B cell (primary cell): ENCODE results near the gene PRKAG2. TPM values are rescaled to one million over a fixed set of nuclear protein-coding genes. Genes with fewer than 3 reads are reported as not detected.
A peak's percentile ranks its signal among the peaks of the same experiment; 100 is the strongest.

Experiments
- ATAC-seq: fragments of 200-7000 bp; cut with Tn5 transposase; one replicate; pipeline ENCODE4 v1.10.0; 2021; ENCODE audit warnings: low read depth, mild to moderate bottlenecking, moderate number of reproducible peaks, moderate library complexity
- CTCF ChIA-PET: fragments of 350-600 bp; sonication (Branson Sonifier 250); formaldehyde crosslinking; loops from one replicate; lab custom pipeline; 2021; ENCODE audit warnings: antibody characterized with exemption, inconsistent platforms; lab: Charles Lee
- POLR2A ChIA-PET: fragments of 350-600 bp; sonication (Branson Sonifier 250); formaldehyde crosslinking; loops from one replicate; lab custom pipeline; 2021; ENCODE audit warnings: antibody characterized with exemption; lab: Charles Lee
- DNase-seq: peaks from one replicate; pipeline ENCODE4 v3.0.0; 2013
- H2AFZ ChIP-seq: 2 replicates; pipeline ENCODE4 v1.6.1; 2012; ENCODE audit warnings: mild to moderate bottlenecking, low read depth, low read length; ENCODE audit not compliant: insufficient read depth, poor library complexity, severe bottlenecking
- H3K27ac ChIP-seq, 2 donors: 1 replicate in 1 of 2; 2 replicates in 1 of 2; pipeline ENCODE4 v1.5.1; 2012 to 2013; ENCODE audit warnings: low read length in 2 of 2, mild to moderate bottlenecking in 2 of 2, moderate library complexity in 1 of 2
- H3K27me3 ChIP-seq, 4 experiments: fragments of 200-600 bp in 1 of 4; sonication (generic) in 1 of 4; replicated peaks in 1 of 4; 1 replicate in 2 of 4; 2 replicates in 2 of 4; pipeline versions ENCODE4 v1.6.1 to v1.7.0; 2013 to 2016; ENCODE audit warnings: low read length in 3 of 4, mild to moderate bottlenecking in 2 of 4, mixed read lengths in 1 of 4, moderate library complexity in 1 of 4; ENCODE audit not compliant: insufficient read depth in 4 of 4, control insufficient read depth in 3 of 4; ENCODE audit errors: control extremely low read depth in 1 of 4
- H3K36me3 ChIP-seq, 2 experiments: replicated peaks in 1 of 2; 1 replicate in 1 of 2; 2 replicates in 1 of 2; pipeline versions ENCODE4 v1.6.1 to v1.7.1; 2013; ENCODE audit warnings: low read length in 1 of 2; ENCODE audit not compliant: insufficient read depth in 2 of 2, control insufficient read depth in 1 of 2; ENCODE audit errors: control extremely low read depth in 1 of 2, extremely low read depth in 1 of 2
- H3K4me1 ChIP-seq, 2 donors: fragments of 200-600 bp in 1 of 2; sonication (generic) in 1 of 2; 1 replicate in 1 of 2; 2 replicates in 1 of 2; pipeline versions ENCODE4 v1.5.1 to v1.6.1; 2013 to 2017; ENCODE audit warnings: low read length in 2 of 2; ENCODE audit not compliant: control insufficient read depth in 2 of 2, insufficient read depth in 2 of 2
- H3K4me2 ChIP-seq: replicated peaks from 2 replicates; pipeline ENCODE3; 2012; ENCODE audit warnings: mild to moderate bottlenecking, low read depth, low read length; ENCODE audit not compliant: poor library complexity, severe bottlenecking
- H3K4me3 ChIP-seq, 5 experiments: fragments of 200-600 bp in 1 of 5; sonication (generic) in 1 of 5; 1 replicate in 3 of 5; 2 replicates in 2 of 5; pipeline versions ENCODE4 v1.5.1 to v1.7.0; 2011 to 2016; ENCODE audit warnings: low read length in 4 of 5, mild to moderate bottlenecking in 4 of 5, low read depth in 2 of 5, control low read depth in 1 of 5, moderate library complexity in 1 of 5; ENCODE audit not compliant: insufficient read depth in 1 of 5; ENCODE audit errors: control extremely low read depth in 1 of 5, extremely low read depth in 1 of 5
- H3K79me2 ChIP-seq: fragments of 200-600 bp; sonication (generic); one replicate; pipeline ENCODE4 v1.6.0; 2016; ENCODE audit warnings: low read length; ENCODE audit not compliant: control insufficient read depth, insufficient read depth
- H3K9ac ChIP-seq: fragments of 200-600 bp; sonication (generic); 2 replicates; pipeline ENCODE4 v1.6.1; 2017; ENCODE audit warnings: mild to moderate bottlenecking, low read length, moderate library complexity
- H3K9me3 ChIP-seq, 3 donors: one replicate each; pipeline versions ENCODE4 v1.6.1 to v1.7.1; 2013; ENCODE audit warnings: low read length in 2 of 3; ENCODE audit not compliant: control insufficient read depth in 2 of 3, insufficient read depth in 1 of 3; ENCODE audit errors: control extremely low read depth in 1 of 3
- H4K20me1 ChIP-seq: 2 replicates; pipeline ENCODE4 v1.6.0; 2012; ENCODE audit warnings: mild to moderate bottlenecking, low read length; ENCODE audit not compliant: insufficient read depth, control insufficient read depth, poor library complexity, severe bottlenecking
- H3K27ac Mint-ChIP-seq: one replicate; pipeline ENCODE4 v1.8.0; 2021; ENCODE audit warnings: mixed read lengths
- H3K27me3 Mint-ChIP-seq: one replicate; pipeline ENCODE4 v1.8.0; 2021; ENCODE audit warnings: mixed read lengths
- H3K4me1 Mint-ChIP-seq: one replicate; pipeline ENCODE4 v1.8.0; 2021; ENCODE audit warnings: mixed read lengths
- H3K4me3 Mint-ChIP-seq: one replicate; pipeline ENCODE4 v1.8.0; 2021; ENCODE audit warnings: mixed read lengths
- H3K9me3 Mint-ChIP-seq: one replicate; pipeline ENCODE4 v1.8.0; 2022; ENCODE audit warnings: mixed read lengths; ENCODE audit not compliant: insufficient read depth
- EZH2 ChIP-seq: IDR thresholded peaks from 2 replicates; pipeline ENCODE4 v1.6.1; 2012; ENCODE audit warnings: borderline replicate concordance, low read depth, mild to moderate bottlenecking, moderate library complexity, low read length; ENCODE audit not compliant: insufficient read depth, poor library complexity, severe bottlenecking
- WGBS: methylation state at CpG from one replicate; pipeline ENCODE4 v1.1.5; 2013; ENCODE audit warnings: missing lambda C conversion rate; ENCODE audit not compliant: insufficient coverage; 5-methylcytosine and 5-hydroxymethylcytosine counted together
- intact Hi-C: fragments of 100-400 bp; cut with micrococcal nuclease; formaldehyde crosslinking; loops from one replicate; pipeline ENCODE4 v1.10.0; 2022
- polyA plus RNA-seq: library from polyadenylated mRNA; depleted of rRNA; stranded (reverse); fragments of >200 nt; gene quantifications from 2 replicates; pipeline ENCODE4 v1.2.3, GENCODE V29; 2012
- total RNA-seq, 2 donors: library from RNA; stranded (reverse); fragments of 120-200 nt in 1 of 2; gene quantifications; 1 replicate in 1 of 2; 2 replicates in 1 of 2; pipeline versions ENCODE4 v1.2.3 to v1.2.4, GENCODE V29; 2013 to 2022
- TF ChIP-seq, protein P1 (sequence below): fragments of 200-600 bp; IDR thresholded peaks from one replicate; pipeline ENCODE4 v1.8.0; 2022; ENCODE audit warnings: antibody characterized with exemption, mild to moderate bottlenecking

PRKAG2 gene
- total and polyA plus RNA-seq, 2 donors (not counting 1 experiment from before 2014, with no cell fraction given) = 22.1 to 56.3 TPM

DNA sequence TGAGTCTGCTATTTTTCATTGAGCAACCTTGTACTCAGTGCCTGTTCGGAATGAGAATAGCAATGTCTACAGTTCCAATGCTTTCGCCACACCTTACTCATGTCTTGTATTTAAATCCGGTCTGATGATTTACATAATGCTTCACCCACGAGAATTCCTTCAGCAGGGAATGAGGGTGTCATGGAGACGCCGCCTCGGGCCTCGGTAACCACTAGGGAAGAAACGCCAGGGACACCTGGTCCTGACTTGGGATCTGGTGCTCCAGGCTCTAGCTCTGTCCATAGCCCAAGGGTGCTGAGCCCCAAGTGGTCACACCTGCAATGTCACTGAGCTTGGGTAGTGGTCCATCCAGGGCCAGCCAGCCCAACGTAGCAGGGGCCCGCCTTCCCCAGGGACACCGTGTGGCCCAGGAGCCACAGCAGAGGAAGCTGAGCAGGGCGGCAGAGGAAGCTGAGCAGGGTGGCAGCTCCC lies 37.4 kb downstream of the PRKAG2 start:
- ChIA-PET CTCF (interaction anchor here (0.7 to 3.6 kb wide), 7 partner anchors 8 to 270 kb away, joined by 3 to 26 read pairs (median 5); partner anchors contain the start of gene PRKAG2), POLR2A (interaction anchor here (1.8 to 2.2 kb wide), 2 partner anchors 11 to 36 kb away, joined by 11 to 22 read pairs; partner anchors contain the start of gene PRKAG2)
- Histone ChIP-seq H2AFZ (peak overlapping the region; percentile 68), H3K27ac (peak overlapping the region; percentile 59 to 78), H3K9me3 (no peaks in the 10 kb centered on the region), H3K4me1 (peaks cover 32 to 47% of the 10 kb centered on the region in 2 donors), H3K36me3 (peaks cover 0 to 6% of the 10 kb centered on the region in 2 experiments), H3K4me2 (peak overlapping the region; percentile 77), H3K27me3 (no peaks in the 10 kb centered on the region), H3K4me3 (peak overlapping the region in 4 of 5 experiments; percentile 1 to 51 (median 30)), H3K9ac (peak overlapping the region; percentile 56), H3K79me2 (peaks cover 37% of the 10 kb centered on the region), H4K20me1 (peaks cover 29% of the 10 kb centered on the region)
- 24% methylated on average over 10 of the region's 13 CpGs for WGBS
- H3K27ac Mint-ChIP-seq = peak overlapping the region; percentile 92
- peak overlapping the region; percentile 89 for H3K4me3 Mint-ChIP-seq
- H3K9me3 Mint-ChIP-seq = no peaks in the 10 kb centered on the region
- no peaks in the 10 kb centered on the region for H3K27me3 Mint-ChIP-seq
- intact Hi-C loops = loop anchor here (1.0 to 2.0 kb wide), 4 partner anchors 12 to 97 kb away; no protein-coding TSS in a partner anchor
- no peak for TF ChIP-seq EZH2
- TF ChIP-seq, protein P1, sequence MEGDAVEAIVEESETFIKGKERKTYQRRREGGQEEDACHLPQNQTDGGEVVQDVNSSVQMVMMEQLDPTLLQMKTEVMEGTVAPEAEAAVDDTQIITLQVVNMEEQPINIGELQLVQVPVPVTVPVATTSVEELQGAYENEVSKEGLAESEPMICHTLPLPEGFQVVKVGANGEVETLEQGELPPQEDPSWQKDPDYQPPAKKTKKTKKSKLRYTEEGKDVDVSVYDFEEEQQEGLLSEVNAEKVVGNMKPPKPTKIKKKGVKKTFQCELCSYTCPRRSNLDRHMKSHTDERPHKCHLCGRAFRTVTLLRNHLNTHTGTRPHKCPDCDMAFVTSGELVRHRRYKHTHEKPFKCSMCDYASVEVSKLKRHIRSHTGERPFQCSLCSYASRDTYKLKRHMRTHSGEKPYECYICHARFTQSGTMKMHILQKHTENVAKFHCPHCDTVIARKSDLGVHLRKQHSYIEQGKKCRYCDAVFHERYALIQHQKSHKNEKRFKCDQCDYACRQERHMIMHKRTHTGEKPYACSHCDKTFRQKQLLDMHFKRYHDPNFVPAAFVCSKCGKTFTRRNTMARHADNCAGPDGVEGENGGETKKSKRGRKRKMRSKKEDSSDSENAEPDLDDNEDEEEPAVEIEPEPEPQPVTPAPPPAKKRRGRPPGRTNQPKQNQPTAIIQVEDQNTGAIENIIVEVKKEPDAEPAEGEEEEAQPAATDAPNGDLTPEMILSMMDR = no peak
- DNase-seq (peak; percentile 48), ATAC-seq (peak; percentile 15)
- peaks cover 34% of the 10 kb centered on the region for H3K4me1 Mint-ChIP-seq

DNA sequence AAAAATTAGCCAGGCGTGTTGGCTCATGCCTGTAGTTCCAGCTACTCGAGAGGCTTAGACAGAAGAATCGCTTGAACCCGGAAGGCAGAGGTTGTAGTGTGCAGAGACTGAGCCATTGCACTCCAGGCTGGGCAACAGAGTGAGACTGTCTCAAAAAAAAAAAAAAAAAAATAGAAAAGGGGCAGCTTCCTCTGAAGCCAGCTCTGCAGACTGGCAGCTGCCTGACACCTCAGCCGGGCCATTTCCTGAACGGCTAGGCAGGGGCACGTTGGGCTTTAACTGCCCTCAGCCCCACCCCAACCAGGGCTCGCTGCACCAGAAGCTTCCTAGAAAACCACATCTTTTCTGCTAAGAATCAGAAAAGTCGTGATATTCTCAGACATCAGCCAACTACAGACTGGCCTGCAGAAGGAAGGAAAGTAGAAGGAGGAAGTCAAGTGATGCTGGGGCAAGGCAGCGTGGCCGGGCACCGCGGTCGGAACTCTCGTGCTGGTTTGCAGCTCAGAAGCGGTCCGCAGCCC lies 38.0 kb downstream of the PRKAG2 start:
- H3K4me1 ChIP-seq = peaks cover 32 to 47% of the 10 kb centered on the region in 2 donors
- H3K36me3 ChIP-seq = peaks cover 0 to under 1% of the 10 kb centered on the region in 2 experiments
- H2AFZ ChIP-seq = peak overlapping the region; percentile 68
- peak overlapping the region; percentile 92 for H3K27ac Mint-ChIP-seq
- peaks cover 33% of the 10 kb centered on the region for H4K20me1 ChIP-seq
- TF ChIP-seq EZH2 = no peak
- TF ChIP-seq, protein P1 = no peak
- peak overlapping the region; percentile 89 for H3K4me3 Mint-ChIP-seq
- ATAC-seq (peak; percentile 90), DNase-seq (peak; percentile 86)
- H3K4me2 ChIP-seq = peak overlapping the region; percentile 77
- peak overlapping the region in 4 of 5 experiments; percentile 1 to 51 (median 30) for H3K4me3 ChIP-seq
- no peaks in the 10 kb centered on the region for H3K27me3 ChIP-seq
- H3K9me3 Mint-ChIP-seq = no peaks in the 10 kb centered on the region
- H3K4me1 Mint-ChIP-seq = peaks cover 34% of the 10 kb centered on the region
- no peaks in the 10 kb centered on the region for H3K27me3 Mint-ChIP-seq
- ChIA-PET POLR2A (interaction anchor here (0.7 to 2.2 kb wide), 5 partner anchors 12 to 424 kb away, joined by 3 to 22 read pairs (median 4); partner anchors contain the start of gene PRKAG2), CTCF (interaction anchor here (0.7 to 3.6 kb wide), 6 partner anchors 9 to 270 kb away, joined by 3 to 26 read pairs (median 5); partner anchors contain the start of gene PRKAG2)
- peak overlapping the region; percentile 59 to 78 for H3K27ac ChIP-seq
- peaks cover 42% of the 10 kb centered on the region for H3K79me2 ChIP-seq
- 0% methylated on average over 13 of the region's 17 CpGs for WGBS
- intact Hi-C loops = loop anchor here (1.0 to 2.0 kb wide), 4 partner anchors 12 to 98 kb away; no protein-coding TSS in a partner anchor
- H3K9ac ChIP-seq = peak overlapping the region; percentile 56
- H3K9me3 ChIP-seq = no peaks in the 10 kb centered on the region
